Activated naive CD8-positive, alpha-beta T cell treated with anti-CD3 and anti-CD28 coated beads, Interleukin-2, amount 50 U/mL, for 16 hours (primary cell): ENCODE measurements around the gene EML3.
"Not testable (repeated sequence)": the region's sequence is repeated elsewhere in the genome, so short reads cannot be mapped to it uniquely, and the experiment has no call there.

Experiments
- DNase-seq: peaks from one replicate; pipeline ENCODE4 v3.0.0-alpha.2; 2020; ENCODE audit warnings: low read depth, low spot score

Gene EML3

GRCh38 chr11:62612366-62613290 lies at the start of gene EML3, which contains the start of gene ROM1:
Gene EML3, minus strand, starts transcription at chr11:62612775. Its CDS starts 318 bp downstream, at chr11:62612457.
Gene ROM1, plus strand, starts transcription at chr11:62613257. Its CDS starts 25 bp downstream, at chr11:62613282.
- peak; percentile 80 for DNase-seq

GRCh38 chr11:62656796-62657429 lies 44.3 kb upstream of the EML3 start:
- DNase-seq, result no peak

GRCh38 chr11:62654297-62654696 lies 41.7 kb upstream of the EML3 start:
- DNase-seq, result no peak

GRCh38 chr11:62652161-62653006 lies 39.8 kb upstream of the EML3 start:
- no peak for DNase-seq

DNA sequence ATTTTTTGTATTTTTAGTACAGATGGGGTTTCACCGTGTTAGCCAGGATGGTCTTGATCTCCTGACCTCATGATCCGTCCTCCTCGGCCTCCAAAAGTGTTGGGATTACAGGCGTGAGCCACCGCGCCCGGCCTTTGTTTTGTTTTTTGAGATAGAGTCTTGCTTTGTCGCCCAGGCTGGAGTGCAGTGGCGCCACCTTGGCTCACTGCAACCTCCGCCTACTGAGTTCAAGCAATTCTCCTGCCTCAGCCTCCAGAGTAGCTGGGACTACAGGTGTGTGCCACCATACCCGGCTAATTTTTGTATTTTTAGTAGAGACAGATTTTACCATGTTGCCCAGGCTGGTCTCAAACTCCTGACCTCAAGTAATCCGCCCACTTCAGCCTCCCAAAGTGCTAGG lies 37.7 kb upstream of the EML3 start:
- DNase-seq, result not testable (repeated sequence)

DNA sequence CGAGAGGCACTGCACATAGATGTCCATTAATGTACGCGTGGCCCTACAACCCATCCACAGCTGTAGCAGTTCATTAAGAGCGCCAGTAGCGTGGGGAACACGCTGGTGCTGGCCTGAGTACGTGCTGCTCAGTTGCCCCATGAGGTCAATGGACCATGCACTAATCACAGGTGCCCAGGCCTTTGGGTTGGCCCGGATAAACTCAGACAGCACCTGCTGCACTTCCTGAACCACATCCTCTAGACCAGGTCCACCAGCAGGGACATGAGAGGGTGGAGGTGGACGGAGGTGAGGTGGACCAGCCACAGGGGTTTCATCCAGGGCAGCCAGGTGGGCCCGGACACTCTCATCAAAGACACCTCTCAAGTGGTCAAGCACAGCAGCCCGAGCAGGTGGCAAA lies 36.9 kb upstream of the EML3 start:
- no peak for DNase-seq

- DNase-seq, result no peak
Observed at GRCh38 chr11:62648967-62649364, 36.4 kb upstream of the EML3 start.

DNA sequence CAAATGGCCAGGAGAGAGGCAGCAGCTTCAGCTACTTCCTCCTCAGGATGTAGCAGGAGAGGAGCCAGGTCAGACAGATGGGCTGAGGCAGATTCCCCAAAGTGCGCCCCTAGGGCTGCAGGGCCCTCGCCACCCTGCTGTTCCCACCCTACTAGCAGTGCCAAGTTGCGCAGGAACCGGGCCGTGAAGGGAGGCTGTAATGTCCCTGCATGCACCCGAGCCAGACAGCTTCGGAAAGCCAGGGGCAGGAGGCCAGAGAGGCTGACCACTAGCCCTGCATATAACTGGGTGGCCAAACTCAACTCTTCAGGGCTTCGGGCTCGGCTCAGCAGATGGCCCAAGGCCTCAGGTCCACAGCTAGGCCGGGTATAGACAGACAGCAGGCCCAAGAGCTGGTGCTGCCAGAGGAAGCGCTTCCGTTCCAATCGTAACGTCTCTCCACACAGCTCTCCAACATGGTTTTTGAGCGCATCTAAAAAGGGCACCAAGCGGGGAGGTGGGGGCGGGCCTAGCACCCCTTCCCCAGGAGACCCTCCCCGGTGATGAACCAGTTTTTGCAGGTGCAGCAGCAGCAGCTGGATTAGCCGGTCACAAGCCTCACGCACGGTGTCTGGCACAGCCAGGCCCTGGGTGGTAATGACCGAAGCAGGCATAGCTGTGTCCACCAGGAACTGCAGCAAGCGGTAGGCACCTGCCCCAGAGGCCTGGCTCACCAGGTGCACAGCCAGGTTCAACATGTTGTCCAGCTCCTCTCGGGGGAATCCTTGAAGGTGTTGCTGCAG lies 35.8 kb upstream of the EML3 start:
- DNase-seq, result no peak

- DNase-seq, result no peak
Observed at GRCh38 chr11:62647609-62648005, 35.0 kb upstream of the EML3 start.

GRCh38 chr11:62646825-62647608 lies 34.4 kb upstream of the EML3 start:
- DNase-seq, result no peak

DNA sequence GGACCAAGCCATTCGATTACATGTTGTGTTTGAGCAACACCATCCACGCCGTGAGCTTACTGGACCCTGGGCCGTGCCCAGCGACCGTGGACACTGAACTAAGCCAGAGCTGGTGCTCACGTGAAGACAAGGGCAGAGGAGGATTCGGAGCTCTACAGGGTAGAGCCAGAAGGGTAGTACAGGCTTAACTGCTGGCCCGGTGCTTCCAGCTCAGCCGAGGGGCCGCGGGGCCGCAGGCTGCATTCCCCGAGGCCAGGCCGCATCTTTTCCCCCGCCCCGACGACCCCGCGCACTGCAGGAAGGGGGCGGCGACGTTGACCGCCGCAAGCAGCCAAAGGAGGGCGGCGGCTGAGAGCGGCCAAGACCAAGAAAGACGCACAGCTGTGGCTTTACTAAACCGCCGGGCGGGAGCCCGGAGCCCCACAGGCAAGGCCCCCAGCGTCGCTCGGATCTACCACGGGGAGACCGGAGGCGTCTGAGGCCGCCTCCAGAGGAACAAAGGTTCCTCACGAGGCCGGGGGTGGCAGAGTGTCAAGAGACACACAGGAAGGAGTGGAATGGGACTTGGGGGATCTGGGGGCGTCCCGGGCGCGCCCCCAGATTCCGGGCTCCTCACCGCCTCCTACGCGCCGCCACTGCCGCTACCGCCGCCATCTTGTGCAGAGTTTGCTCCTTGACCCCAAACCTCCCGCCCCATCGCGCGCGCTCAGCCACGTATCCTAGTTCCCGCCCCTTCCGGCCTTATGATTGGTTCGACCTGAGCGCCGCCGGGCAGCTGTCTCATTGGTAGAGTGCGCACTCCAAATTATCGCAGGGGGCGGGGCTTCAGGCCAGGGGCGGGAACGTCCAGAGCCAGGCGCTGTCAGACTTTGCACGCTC lies 33.6 kb upstream of the EML3 start, which contains the start of gene GANAB:
Gene GANAB, minus strand, starts transcription at position 668 of the 879 bp plus-strand sequence. Its CDS starts 14 bp downstream, at position 654.
- peak; percentile 99 for DNase-seq

DNA sequence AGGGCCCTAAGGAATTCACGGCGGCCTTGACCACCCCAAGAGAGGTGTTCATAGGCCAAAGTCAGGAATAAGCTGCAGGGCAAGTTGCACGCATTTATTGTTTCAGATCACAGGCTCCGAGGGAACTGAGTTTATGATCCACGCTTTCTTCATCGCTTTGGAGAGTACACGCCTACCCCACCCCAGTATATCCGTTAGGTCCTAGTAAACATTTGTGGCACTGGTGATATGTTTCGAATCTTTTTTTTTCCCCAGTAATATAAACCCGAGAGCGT lies 33.0 kb upstream of the EML3 start:
- no peak for DNase-seq

DNA sequence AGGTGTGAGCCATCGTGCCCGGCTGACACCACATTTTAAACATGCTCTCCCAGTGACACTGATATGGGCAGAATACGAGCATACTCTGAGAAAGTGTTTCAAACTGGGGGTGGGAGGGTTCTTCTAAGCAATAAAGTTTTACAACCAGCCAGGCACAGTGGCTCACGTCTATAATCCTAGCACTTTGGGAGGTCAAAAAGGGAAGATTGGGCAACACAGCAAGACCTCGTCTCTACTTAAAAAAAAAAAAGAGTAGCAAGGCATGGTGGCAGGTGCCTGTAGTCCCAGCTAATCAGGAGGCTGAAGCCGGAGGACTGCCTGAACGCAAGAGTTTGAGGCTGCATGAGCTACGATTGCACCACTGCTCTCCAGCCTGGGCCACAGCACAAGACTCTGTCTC lies 31.6 kb upstream of the EML3 start:
- DNase-seq, result no peak

- DNase-seq, result no peak
Observed at GRCh38 chr11:62632492-62632891, 19.9 kb upstream of the EML3 start.

GRCh38 chr11:62627713-62628112 lies 15.1 kb upstream of the EML3 start:
- DNase-seq, result no peak

DNA sequence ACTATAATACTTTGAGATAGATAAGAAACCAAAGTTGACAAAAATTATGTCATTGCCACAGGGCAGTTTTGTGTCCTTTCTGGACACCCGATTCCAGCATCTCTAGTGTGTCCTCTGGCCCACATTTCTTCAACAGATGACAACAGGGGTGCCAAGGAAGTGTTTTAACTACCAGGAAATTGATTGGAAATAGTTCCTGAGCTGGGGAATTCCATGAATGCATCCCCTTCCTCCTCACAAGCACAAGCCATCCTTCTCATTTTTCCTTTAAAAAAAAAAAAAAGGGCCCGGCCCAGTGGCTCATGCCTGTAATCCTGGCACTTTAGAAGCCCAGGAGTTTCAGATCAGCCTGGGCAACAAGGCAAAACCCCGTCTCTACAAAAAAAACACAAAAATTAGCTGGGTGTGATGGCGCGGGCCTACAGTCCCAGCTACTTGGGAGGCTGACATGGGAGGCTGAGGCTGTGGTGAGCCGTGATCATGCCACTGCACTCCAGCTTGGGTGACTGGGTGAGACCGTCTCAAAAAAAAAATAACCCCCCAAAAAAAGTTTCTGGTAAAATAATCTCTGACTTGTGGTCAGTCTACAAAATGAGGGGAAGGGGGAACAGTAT lies 10.0 kb upstream of the EML3 start:
- no peak for DNase-seq

- DNase-seq, result peak; percentile 90
Observed at GRCh38 chr11:62621567-62622470, 9.2 kb upstream of the EML3 start, which contains the start of gene B3GAT3. Gene B3GAT3, minus strand, starts transcription at chr11:62621986. Its CDS starts 39 bp downstream, at chr11:62621947.
